Measurements from ENCODE around the gene BTBD16.

BTBD16 gene

GRCh38 chr10:122376364-122376961, 105.4 kb downstream of the BTBD16 start:
- no peak for DNase-seq

- DNase-seq = no peak
Measured at GRCh38 chr10:122379041-122379440, 107.9 kb downstream of the BTBD16 start.

- DNase-seq = no peak
Measured at GRCh38 chr10:122379537-122379936, 108.4 kb downstream of the BTBD16 start.

- no peak for DNase-seq
Measured at GRCh38 chr10:122380703-122381102, 109.6 kb downstream of the BTBD16 start.

- DNase-seq = no peak
Measured at GRCh38 chr10:122381680-122382079, 110.6 kb downstream of the BTBD16 start.

- no peak for DNase-seq
Measured at GRCh38 chr10:122386514-122386913, 115.4 kb downstream of the BTBD16 start.

- DNase-seq = no peak
Measured at GRCh38 chr10:122387572-122387971, 116.5 kb downstream of the BTBD16 start.
